PC-9 (cell line): ENCODE measurements around the gene PTGR3. TPM values are rescaled to one million over a fixed set of nuclear protein-coding genes. Genes with fewer than 3 reads are reported as not detected.
"Not testable (repeated sequence)": the region's sequence is repeated elsewhere in the genome, so short reads cannot be mapped to it uniquely, and the experiment has no call there.

Source experiments
- BruUV-seq: library from RNA; stranded (reverse); fragments of 400-500 nt; replicated peaks from 2 replicates; lab custom pipeline; 2021; lab: Mats Ljungman, UMichigan
- CTCF ChIA-PET: fragments of 300-600 bp; sonication (Branson Sonifier 250); formaldehyde crosslinking; loops from one replicate; lab custom pipeline; 2022; ENCODE audit warnings: antibody characterized with exemption; lab: Charles Lee
- POLR2A ChIA-PET: fragments of 300-600 bp; sonication (Branson Sonifier 250); formaldehyde crosslinking; loops from one replicate; lab custom pipeline; 2022; ENCODE audit warnings: antibody characterized with exemption; ENCODE audit not compliant: unreplicated experiment; lab: Charles Lee
- DNase-seq, 2 experiments: peaks; one replicate each; pipeline versions ENCODE4 v3.0.0 to v3.0.0-alpha.2; 2015 to 2022; ENCODE audit warnings: mixed read lengths in 1 of 2
- H2AFZ ChIP-seq: fragments of 200-600 bp; sonication (generic); 2 replicates; pipeline ENCODE4 v1.8.1; 2017; ENCODE audit warnings: antibody characterized with exemption
- H3F3A ChIP-seq: fragments of 200-600 bp; sonication (generic); 2 replicates; pipeline ENCODE4 v1.8.1; 2017; ENCODE audit warnings: antibody characterized with exemption, mild to moderate bottlenecking, low read depth; ENCODE audit not compliant: insufficient read depth
- H3K27ac ChIP-seq: fragments of 200-600 bp; sonication (generic); 2 replicates; pipeline ENCODE4 v1.6.1; 2016; ENCODE audit warnings: mixed run types
- H3K27me3 ChIP-seq: fragments of 200-600 bp; sonication (generic); 2 replicates; pipeline ENCODE4 v1.6.1; 2016; ENCODE audit warnings: low read depth, mixed run types; ENCODE audit not compliant: insufficient read depth
- H3K36me3 ChIP-seq: fragments of 200-600 bp; sonication (generic); 2 replicates; pipeline ENCODE4 v1.6.1; 2016; ENCODE audit warnings: low read depth, mixed run types
- H3K4me1 ChIP-seq: fragments of 200-600 bp; sonication (generic); replicated peaks from 2 replicates; pipeline ENCODE4 v1.6.1; 2016; ENCODE audit warnings: mixed run types; ENCODE audit not compliant: insufficient read depth
- H3K4me2 ChIP-seq: fragments of 200-600 bp; sonication (generic); 2 replicates; pipeline ENCODE4 v1.6.1; 2017; ENCODE audit warnings: mixed run types
- H3K4me3 ChIP-seq: fragments of 200-600 bp; sonication (generic); 2 replicates; pipeline ENCODE4 v1.6.1; 2016; ENCODE audit warnings: mixed run types
- H3K79me2 ChIP-seq: fragments of 200-600 bp; sonication (generic); 2 replicates; pipeline ENCODE4 v1.6.1; 2017; ENCODE audit warnings: low read depth, mixed run types
- H3K9me2 ChIP-seq: fragments of 200-600 bp; sonication (generic); 2 replicates; pipeline ENCODE4 v1.8.1; 2017; ENCODE audit warnings: mild to moderate bottlenecking; ENCODE audit not compliant: insufficient read depth
- H3K9me3 ChIP-seq: fragments of 200-600 bp; sonication (generic); 2 replicates; pipeline ENCODE4 v1.8.1; 2016; ENCODE audit warnings: low read depth; ENCODE audit not compliant: insufficient read depth
- H4K20me1 ChIP-seq: fragments of 200-600 bp; sonication (generic); 2 replicates; pipeline ENCODE4 v1.8.1; 2017; ENCODE audit not compliant: insufficient read depth
- EZH2 ChIP-seq: fragments of 200-600 bp; sonication (generic); IDR thresholded peaks from 2 replicates; pipeline ENCODE4 v1.8.0; 2017; ENCODE audit warnings: antibody characterized with exemption, low read depth
- intact Hi-C: fragments of 100-400 bp; cut with micrococcal nuclease; formaldehyde crosslinking; loops from one replicate; pipeline ENCODE4 v1.10.0; 2022; ENCODE audit not compliant: unreplicated experiment
- total RNA-seq: library from RNA; stranded (reverse); gene quantifications from 2 replicates; pipeline ENCODE4 v1.2.3, GENCODE V29; 2021
- TF ChIP-seq, protein P1 (sequence below): fragments of 200-600 bp; sonication (generic); conservative IDR thresholded peaks from 2 replicates; pipeline ENCODE4 v1.6.1; 2017; ENCODE audit warnings: mixed run types, antibody characterized with exemption, mild to moderate bottlenecking, moderate library complexity

PTGR3 gene
- total RNA-seq, 1 experiment from 2014 or later: 38.4 TPM

DNA sequence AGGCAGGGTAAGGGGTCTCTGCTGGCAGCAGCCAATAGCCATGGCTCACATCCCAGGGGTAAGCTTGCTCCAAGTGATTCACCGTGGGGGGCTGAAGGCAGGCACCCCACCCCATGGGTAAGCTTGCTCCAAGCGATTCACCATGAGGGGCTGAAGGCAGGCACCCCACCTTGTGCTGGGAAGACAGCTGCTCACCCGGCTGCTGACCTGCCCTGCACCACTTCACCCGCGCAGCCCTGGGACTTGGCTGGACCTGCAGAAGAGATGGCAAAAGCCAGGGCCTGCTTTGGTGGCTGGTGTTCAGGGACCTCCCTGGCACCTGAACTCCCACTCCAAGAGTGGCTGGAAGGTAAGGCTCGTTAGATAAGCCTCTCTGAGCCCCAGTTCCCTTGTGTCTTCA is 19.2 kb downstream of the PTGR3 start:
- Histone ChIP-seq H3K4me2 (no peak overlapping the region), H3K36me3 (no peaks in the 10 kb centered on the region), H3K27ac (no peak overlapping the region), H3K9me3 (no peaks in the 10 kb centered on the region), H4K20me1 (no peaks in the 10 kb centered on the region), H3K4me1 (no peaks in the 10 kb centered on the region), H3F3A (no peaks in the 10 kb centered on the region), H3K9me2 (no peaks in the 10 kb centered on the region), H2AFZ (no peak overlapping the region), H3K27me3 (no peaks in the 10 kb centered on the region), H3K79me2 (no peaks in the 10 kb centered on the region), H3K4me3 (no peak overlapping the region)
- intact Hi-C loops: no loop called here
- no peak for TF ChIP-seq EZH2
- TF ChIP-seq, protein P1, sequence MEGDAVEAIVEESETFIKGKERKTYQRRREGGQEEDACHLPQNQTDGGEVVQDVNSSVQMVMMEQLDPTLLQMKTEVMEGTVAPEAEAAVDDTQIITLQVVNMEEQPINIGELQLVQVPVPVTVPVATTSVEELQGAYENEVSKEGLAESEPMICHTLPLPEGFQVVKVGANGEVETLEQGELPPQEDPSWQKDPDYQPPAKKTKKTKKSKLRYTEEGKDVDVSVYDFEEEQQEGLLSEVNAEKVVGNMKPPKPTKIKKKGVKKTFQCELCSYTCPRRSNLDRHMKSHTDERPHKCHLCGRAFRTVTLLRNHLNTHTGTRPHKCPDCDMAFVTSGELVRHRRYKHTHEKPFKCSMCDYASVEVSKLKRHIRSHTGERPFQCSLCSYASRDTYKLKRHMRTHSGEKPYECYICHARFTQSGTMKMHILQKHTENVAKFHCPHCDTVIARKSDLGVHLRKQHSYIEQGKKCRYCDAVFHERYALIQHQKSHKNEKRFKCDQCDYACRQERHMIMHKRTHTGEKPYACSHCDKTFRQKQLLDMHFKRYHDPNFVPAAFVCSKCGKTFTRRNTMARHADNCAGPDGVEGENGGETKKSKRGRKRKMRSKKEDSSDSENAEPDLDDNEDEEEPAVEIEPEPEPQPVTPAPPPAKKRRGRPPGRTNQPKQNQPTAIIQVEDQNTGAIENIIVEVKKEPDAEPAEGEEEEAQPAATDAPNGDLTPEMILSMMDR: no peak
- no peak for DNase-seq
- BruUV-seq: no TSS peak
- ChIA-PET CTCF (no interaction called here), POLR2A (no interaction called here)

DNA sequence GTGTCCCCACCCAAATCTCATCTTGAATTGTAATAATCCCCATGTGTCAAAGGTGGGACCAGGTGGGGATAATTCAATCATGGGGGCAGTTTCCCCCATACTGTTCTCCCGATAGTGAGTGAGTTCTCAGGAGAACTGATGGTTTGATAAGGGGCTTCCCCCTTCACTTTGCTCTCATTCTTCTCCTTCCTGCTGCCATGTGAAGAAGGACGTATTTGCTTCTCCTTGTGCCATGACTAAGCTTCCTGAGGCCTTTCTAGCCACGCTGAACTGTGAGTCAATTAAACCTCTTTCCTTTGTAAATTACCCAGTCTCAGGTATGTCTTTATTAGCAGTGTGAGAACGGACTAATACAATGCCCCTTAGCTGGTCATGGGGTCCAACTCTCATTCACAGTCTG is 21.2 kb downstream of the PTGR3 start:
- H3K4me3 ChIP-seq, H3K27me3 ChIP-seq, intact Hi-C loops, H3K9me3 ChIP-seq, DNase-seq, H3K9me2 ChIP-seq, H3F3A ChIP-seq, POLR2A ChIA-PET, H3K36me3 ChIP-seq, H4K20me1 ChIP-seq, H3K79me2 ChIP-seq, H3K27ac ChIP-seq, H3K4me2 ChIP-seq, BruUV-seq, CTCF ChIA-PET, H2AFZ ChIP-seq: not testable (repeated sequence)
- peaks cover 14% of the 10 kb centered on the region for H3K4me1 ChIP-seq

DNA sequence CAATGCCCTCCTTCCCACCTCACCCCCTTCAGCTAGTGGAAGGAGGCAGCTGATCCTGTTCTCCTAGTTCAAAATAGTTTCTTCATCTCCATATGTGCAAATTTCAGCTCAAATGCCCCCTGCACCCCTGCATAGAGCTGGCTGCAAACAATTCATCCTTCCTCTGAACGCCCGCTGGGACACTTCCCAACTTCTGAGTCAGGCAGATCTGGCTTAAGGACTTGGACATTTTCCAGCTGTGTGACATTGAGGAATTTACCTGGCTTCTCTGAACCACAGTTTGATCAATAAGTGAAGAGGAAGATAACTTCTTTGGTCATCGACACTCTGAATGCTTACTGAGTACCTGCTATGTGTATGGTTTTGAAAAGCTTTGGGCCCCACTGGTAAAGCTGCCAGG is 23.5 kb downstream of the PTGR3 start:
- Histone ChIP-seq H3K36me3 (no peaks in the 10 kb centered on the region), H3K27ac (no peak overlapping the region), H2AFZ (no peak overlapping the region), H3K79me2 (no peaks in the 10 kb centered on the region), H3K9me2 (no peaks in the 10 kb centered on the region), H3K9me3 (no peaks in the 10 kb centered on the region), H4K20me1 (no peaks in the 10 kb centered on the region), H3K4me2 (no peak overlapping the region), H3F3A (peaks cover 4% of the 10 kb centered on the region; the same call in 1 of the 2 replicates), H3K27me3 (no peaks in the 10 kb centered on the region), H3K4me1 (peaks cover 18% of the 10 kb centered on the region), H3K4me3 (no peak overlapping the region)
- no peak for DNase-seq
- no peak for TF ChIP-seq EZH2
- TF ChIP-seq, protein P1: no peak
- CTCF ChIA-PET: no interaction called here
- intact Hi-C loops: no loop called here
- BruUV-seq: no TSS peak
- POLR2A ChIA-PET: no interaction called here

DNA sequence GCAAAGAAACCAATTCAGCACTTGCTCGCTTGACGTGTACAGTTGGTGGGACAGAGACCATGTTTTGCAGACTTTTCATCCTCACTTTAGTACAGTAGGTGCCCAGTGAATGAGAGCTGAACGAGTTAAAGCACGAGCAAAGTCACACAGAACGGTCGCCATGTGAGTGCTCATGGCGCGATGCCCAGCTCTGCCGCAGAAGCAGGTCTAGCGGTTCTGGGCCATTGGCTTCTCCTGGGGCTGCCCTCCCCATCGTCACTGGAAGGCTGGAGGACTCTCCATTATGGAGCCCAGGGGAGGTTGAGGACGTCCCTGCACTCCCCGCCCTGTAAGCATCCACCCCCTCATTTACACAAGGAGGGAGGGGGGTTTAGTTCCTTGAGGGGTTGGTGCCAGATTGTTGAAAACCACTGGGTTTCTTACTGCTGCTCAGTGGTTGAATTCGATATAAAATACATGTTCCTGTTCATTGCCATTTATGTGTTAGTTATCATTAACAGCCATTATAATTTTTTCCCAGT is 24.9 kb downstream of the PTGR3 start:
- BruUV-seq: no TSS peak
- CTCF ChIA-PET: no interaction called here
- Histone ChIP-seq H3K79me2 (no peaks in the 10 kb centered on the region), H3K27me3 (no peaks in the 10 kb centered on the region), H3K36me3 (no peaks in the 10 kb centered on the region), H3K27ac (no peak overlapping the region), H2AFZ (no peak overlapping the region), H3K4me2 (peak overlapping the region; percentile 59), H3K4me3 (no peak overlapping the region), H3K9me2 (no peaks in the 10 kb centered on the region), H3K9me3 (no peaks in the 10 kb centered on the region), H3F3A (peaks cover 4% of the 10 kb centered on the region; the same call in 1 of the 2 replicates), H4K20me1 (no peaks in the 10 kb centered on the region), H3K4me1 (peaks cover 18% of the 10 kb centered on the region)
- TF ChIP-seq, protein P1: no peak
- TF ChIP-seq EZH2: no peak
- POLR2A ChIA-PET: no interaction called here
- intact Hi-C loops: loop anchor here (1.0 kb wide), 1 partner anchor 25 kb away; the partner anchor contains the start of gene PTGR3
- no peak for DNase-seq
